ENCODE data around the gene ATP6V1G2.

- TF ChIP-seq POLR2A (IDR thresholded peaks at IDR 0.05) (no peak), CTCF (IDR thresholded peaks at IDR 0.05) (no peak)
These were observed 22.1 kb upstream of the ATP6V1G2 start for GRCh38 chr6:31568537-31568961.
